Peyer's patch (tissue), 4 donors: ENCODE data around the gene GABBR2. TPM values are rescaled to one million over a fixed set of nuclear protein-coding genes. Genes with fewer than 3 reads are reported as not detected.
"Not testable (repeated sequence)": the region's sequence is repeated elsewhere in the genome, so short reads cannot be mapped to it uniquely, and the experiment has no call there.

ENCODE experiments used
- DNase-seq, 3 donors: peaks; one replicate each; pipeline ENCODE4 v3.0.0-alpha.2; 2017 to 2019
- H3K27ac ChIP-seq, 4 donors: fragments of 200-600 bp; sonication (generic); one replicate each; pipeline ENCODE4 v1.5.1; 2016 to 2019
- H3K27me3 ChIP-seq, 2 donors: fragments of 200-600 bp; sonication (generic); one replicate each; pipeline ENCODE4 v1.5.1; 2019
- H3K36me3 ChIP-seq, 3 donors: fragments of 200-600 bp; sonication (generic); one replicate each; pipeline ENCODE4 v1.5.1; 2016 to 2019
- H3K4me1 ChIP-seq, 4 donors: fragments of 200-600 bp; sonication (generic); one replicate each; pipeline ENCODE4 v1.5.1; 2016 to 2019
- H3K4me3 ChIP-seq, 4 donors: fragments of 200-600 bp; sonication (generic); 1 replicate in 3 of 4; 2 replicates in 1 of 4; pipeline ENCODE4 v1.5.1; 2016 to 2019; ENCODE audit warnings: mild to moderate bottlenecking in 1 of 4
- H3K9me3 ChIP-seq, 4 donors: fragments of 200-600 bp; sonication (generic); one replicate each; pipeline ENCODE4 v1.5.1; 2016 to 2019; ENCODE audit warnings: mild to moderate bottlenecking in 1 of 4
- POLR2A ChIP-seq, 2 donors: fragments of 450-650 bp; IDR thresholded peaks; one replicate each; pipeline ENCODE4 v1.5.1; 2017; ENCODE audit warnings: antibody characterized with exemption in 2 of 2, mild to moderate bottlenecking in 2 of 2, moderate library complexity in 2 of 2
- total RNA-seq, 4 donors: library from RNA; depleted of rRNA; stranded (reverse); fragments of >200 nt; gene quantifications; one replicate each; pipeline ENCODE4 v1.1.0, GENCODE V29; 2016
- TF ChIP-seq, protein P1 (sequence below), 6 experiments: fragments of 450-650 bp in 4 of 6; fragments of 200-600 bp in 2 of 6; sonication (generic) in 1 of 6; IDR thresholded peaks; one replicate each; pipeline ENCODE4 v1.5.1; 2017 to 2019; ENCODE audit warnings: antibody characterized with exemption in 6 of 6, mild to moderate bottlenecking in 3 of 6, moderate library complexity in 1 of 6

Gene GABBR2
- total RNA-seq, 4 donors from 2014 or later: not detected

DNA sequence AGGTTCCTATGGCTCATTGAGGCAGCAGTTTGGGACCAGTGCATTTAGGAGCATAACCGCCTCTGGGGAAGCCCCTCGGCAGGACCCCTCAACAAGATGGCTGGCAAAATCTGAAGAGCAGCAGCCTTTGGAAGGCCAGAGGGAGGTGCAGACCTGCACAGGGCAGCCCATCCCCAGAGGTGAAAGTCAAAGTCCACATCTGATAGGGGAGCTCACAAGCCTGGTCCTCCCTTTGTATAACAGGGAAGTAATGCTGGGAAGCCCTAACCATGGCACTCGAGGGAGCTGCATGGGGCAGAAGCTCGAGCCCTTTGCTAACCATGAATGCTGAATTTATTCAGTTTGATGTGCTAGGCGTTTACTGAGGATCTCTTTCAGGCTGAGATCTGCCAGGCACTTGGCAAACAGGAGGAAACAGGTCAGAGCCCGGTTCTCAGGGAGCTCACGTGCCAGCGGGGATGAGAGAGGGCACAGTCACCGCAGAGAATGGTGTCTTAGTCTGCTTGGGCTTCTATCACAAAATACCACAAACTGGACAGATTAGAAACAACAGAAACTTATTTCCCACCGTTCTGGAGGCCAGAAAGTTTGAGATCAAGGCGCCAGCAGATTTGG, 114.1 kb downstream of the GABBR2 start:
- Histone ChIP-seq H3K27me3 (no peaks in the 10 kb centered on the region), H3K4me1 (no peaks in the 10 kb centered on the region), H3K27ac (no peak overlapping the region), H3K4me3 (no peak overlapping the region), H3K9me3 (no peaks in the 10 kb centered on the region), H3K36me3 (no peaks in the 10 kb centered on the region)
- no peak for DNase-seq
- no peak for TF ChIP-seq POLR2A (IDR thresholded peaks at IDR 0.05)
- TF ChIP-seq, protein P1, sequence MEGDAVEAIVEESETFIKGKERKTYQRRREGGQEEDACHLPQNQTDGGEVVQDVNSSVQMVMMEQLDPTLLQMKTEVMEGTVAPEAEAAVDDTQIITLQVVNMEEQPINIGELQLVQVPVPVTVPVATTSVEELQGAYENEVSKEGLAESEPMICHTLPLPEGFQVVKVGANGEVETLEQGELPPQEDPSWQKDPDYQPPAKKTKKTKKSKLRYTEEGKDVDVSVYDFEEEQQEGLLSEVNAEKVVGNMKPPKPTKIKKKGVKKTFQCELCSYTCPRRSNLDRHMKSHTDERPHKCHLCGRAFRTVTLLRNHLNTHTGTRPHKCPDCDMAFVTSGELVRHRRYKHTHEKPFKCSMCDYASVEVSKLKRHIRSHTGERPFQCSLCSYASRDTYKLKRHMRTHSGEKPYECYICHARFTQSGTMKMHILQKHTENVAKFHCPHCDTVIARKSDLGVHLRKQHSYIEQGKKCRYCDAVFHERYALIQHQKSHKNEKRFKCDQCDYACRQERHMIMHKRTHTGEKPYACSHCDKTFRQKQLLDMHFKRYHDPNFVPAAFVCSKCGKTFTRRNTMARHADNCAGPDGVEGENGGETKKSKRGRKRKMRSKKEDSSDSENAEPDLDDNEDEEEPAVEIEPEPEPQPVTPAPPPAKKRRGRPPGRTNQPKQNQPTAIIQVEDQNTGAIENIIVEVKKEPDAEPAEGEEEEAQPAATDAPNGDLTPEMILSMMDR (IDR thresholded peaks at IDR 0.05): no peak

DNA sequence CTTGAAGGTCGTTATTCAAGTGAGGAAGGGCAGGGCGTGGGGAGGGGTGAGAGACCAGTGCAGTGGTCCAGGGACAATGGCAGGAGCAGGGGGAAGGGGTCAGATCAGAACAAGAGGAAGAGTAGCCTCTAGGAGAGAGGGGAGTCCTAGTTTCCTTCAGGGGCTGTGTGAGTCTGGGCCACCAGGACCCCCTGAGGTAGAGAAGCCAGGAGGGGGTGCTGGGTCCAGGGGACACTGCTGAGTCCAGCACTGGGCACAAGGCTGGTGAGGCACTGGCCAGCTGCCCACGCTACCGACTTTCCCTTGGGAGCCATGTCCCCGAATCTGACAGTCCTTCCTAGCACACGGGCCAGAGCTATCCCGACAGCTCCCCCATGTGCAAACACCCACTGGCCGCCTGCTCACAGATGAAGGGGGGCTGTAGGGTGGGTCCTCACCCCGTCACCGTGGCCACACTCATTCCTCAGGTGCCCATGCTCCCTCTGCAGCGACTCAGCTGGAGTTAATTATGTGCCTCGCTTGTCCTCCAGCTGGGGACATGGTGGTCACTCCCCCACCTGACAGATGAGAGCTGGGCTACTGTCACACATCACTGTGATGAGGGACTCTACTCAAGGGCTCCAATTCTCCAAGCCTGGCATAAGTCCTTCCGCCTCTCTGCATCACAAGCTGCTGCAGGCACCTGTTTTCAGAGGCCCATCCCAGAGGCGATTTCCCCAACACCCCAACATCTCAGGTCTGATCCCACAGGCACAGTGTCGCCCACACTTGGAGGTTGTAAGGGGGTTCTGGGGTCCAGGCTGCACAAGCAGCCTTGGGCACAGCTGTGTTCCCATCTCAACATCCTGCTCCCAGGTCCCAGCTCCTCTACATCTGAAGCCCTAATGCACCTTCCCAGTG, 115.1 kb downstream of the GABBR2 start:
- H3K27ac ChIP-seq: no peak overlapping the region
- no peaks in the 10 kb centered on the region for H3K9me3 ChIP-seq
- no peaks in the 10 kb centered on the region for H3K4me1 ChIP-seq
- TF ChIP-seq POLR2A (IDR thresholded peaks at IDR 0.05): no peak
- TF ChIP-seq, protein P1 (IDR thresholded peaks at IDR 0.05): no peak
- H3K27me3 ChIP-seq: no peaks in the 10 kb centered on the region
- DNase-seq: no peak
- H3K4me3 ChIP-seq: no peak overlapping the region
- no peaks in the 10 kb centered on the region for H3K36me3 ChIP-seq

DNA sequence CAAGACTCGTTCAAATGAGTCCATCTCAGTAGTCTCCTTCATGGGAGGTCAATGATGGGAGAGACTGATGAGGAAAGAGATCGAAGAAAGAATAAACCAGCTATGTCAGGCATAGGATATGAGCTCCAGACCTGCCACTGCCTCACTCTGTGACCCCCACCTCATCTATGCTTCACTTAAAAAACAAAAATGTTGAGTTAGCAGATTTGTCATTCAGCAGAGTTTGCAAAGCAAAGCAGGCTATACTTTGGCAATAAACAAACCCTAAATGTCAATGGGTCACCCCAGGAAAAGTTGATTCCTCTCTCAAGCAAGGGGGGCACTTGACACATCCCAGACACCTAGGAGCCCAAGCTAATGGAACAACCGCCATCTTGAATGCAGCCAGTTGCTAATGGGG, 117.0 kb downstream of the GABBR2 start:
- TF ChIP-seq POLR2A (IDR thresholded peaks at IDR 0.05): no peak
- TF ChIP-seq, protein P1 (IDR thresholded peaks at IDR 0.05): no peak
- H3K4me3 ChIP-seq: no peak overlapping the region
- H3K27ac ChIP-seq: no peak overlapping the region
- DNase-seq: no peak
- no peaks in the 10 kb centered on the region for H3K36me3 ChIP-seq
- H3K27me3 ChIP-seq: no peaks in the 10 kb centered on the region
- H3K9me3 ChIP-seq: no peaks in the 10 kb centered on the region
- H3K4me1 ChIP-seq: no peaks in the 10 kb centered on the region

DNA sequence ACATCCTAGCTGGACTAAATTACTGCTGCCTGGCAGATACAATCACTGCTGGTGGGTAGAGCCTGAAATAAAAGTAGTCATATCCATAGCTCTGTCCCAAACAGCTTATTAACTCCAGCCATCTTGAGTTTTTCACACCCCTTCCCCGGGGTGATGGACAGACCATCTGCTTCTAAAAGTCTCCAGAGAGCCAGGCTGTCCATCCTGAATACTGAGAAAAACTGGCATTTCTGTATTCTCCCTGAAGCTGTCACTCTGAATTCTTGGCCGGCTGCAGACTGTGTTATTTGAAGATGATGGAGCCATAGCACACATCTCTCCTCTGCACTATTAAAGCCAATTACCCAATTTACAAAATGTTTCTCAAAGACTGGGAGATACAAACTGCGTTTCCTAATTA, 118.6 kb downstream of the GABBR2 start:
- H3K4me1 ChIP-seq: no peaks in the 10 kb centered on the region
- no peak for TF ChIP-seq POLR2A (IDR thresholded peaks at IDR 0.05)
- TF ChIP-seq, protein P1 (IDR thresholded peaks at IDR 0.05): no peak
- no peak for DNase-seq

DNA sequence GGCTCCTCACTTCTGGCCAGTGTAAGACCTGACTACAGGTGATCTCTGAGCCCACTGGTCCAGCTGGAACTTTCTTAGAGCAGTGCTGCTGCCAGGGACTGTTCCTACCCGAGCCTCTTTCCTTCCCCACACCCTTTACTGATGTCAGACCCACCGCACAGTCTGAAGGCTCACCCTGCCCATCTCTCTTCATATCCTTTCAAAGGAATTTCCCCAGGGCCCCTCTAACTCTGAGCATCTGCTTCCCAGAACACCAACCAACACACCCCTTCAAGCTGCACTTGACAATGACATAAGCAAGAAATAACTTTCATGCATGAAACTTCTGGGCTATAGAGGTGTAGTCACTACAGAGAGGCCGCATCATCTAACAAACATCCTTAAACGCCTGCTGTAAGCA, 119.6 kb downstream of the GABBR2 start:
- no peak for DNase-seq
- Histone ChIP-seq H3K4me1 (no peaks in the 10 kb centered on the region), H3K9me3 (no peaks in the 10 kb centered on the region), H3K36me3 (no peaks in the 10 kb centered on the region), H3K27ac (no peak overlapping the region), H3K27me3 (no peaks in the 10 kb centered on the region), H3K4me3 (no peak overlapping the region)
- TF ChIP-seq, protein P1 (IDR thresholded peaks at IDR 0.05): no peak
- no peak for TF ChIP-seq POLR2A (IDR thresholded peaks at IDR 0.05)

More for the DNA sequence above, 118.6 kb downstream of the GABBR2 start:
- Histone ChIP-seq H3K4me3 (no peak overlapping the region), H3K27ac (no peak overlapping the region), H3K9me3 (no peaks in the 10 kb centered on the region), H3K27me3 (no peaks in the 10 kb centered on the region), H3K36me3 (no peaks in the 10 kb centered on the region)

DNA sequence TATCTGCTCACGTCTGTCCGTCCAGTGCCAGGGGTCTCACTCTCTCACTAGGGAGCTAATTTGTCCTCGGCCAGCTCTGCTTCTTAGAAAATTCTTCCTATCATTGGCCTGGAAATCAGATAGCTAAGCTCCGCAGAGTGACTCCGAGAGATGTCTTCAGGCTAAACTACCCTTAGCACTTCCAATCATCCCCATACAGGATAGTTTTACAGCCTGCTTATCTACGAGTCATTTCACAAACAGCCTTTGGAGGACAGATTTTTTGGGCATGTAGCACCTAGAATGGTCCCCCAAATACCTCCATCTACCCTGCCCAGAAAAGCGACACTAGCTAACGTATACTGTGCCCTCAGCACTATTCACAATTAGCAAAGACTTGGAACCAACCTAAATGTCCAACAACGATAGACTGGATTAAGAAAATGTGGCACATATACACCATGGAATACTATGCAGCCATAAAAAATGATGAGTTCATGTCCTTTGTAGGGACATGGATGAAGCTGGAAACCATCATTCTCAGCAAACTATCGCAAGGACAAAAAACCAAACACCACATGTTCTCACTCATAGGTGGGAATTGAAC, 123.8 kb downstream of the GABBR2 start:
- not testable (repeated sequence) for H3K4me1 ChIP-seq, H3K27ac ChIP-seq, H3K4me3 ChIP-seq, H3K27me3 ChIP-seq, H3K9me3 ChIP-seq, DNase-seq, H3K36me3 ChIP-seq
